H1 (cell line): ENCODE results near the gene SLC7A10. TPM values are rescaled to one million over a fixed set of nuclear protein-coding genes. Genes with fewer than 3 reads are reported as not detected.

Source experiments
- CTCF ChIA-PET: fragments of 300-600 bp; sonication (Branson Sonifier 250); formaldehyde crosslinking; loops from one replicate; lab custom pipeline; 2021; ENCODE audit not compliant: partially characterized antibody; lab: Charles Lee
- POLR2A ChIA-PET: fragments of 300-600 bp; sonication (Branson Sonifier 250); formaldehyde crosslinking; loops from one replicate; lab custom pipeline; 2021; ENCODE audit warnings: inconsistent platforms; ENCODE audit not compliant: partially characterized antibody; lab: Charles Lee
- DNase-seq, 2 experiments: peaks; one replicate each; pipeline versions ENCODE4 v3.0.0 to v3.0.0-alpha.2; 2010 to 2022; ENCODE audit warnings: low spot score in 2 of 2, low read depth in 1 of 2, mixed read lengths in 1 of 2
- FAIRE-seq: peaks from 2 replicates; lab custom pipeline; 2011; peaks lifted over from hg19 to GRCh38; lab: Jason Lieb, UNC
- H2AFZ ChIP-seq: 2 replicates; pipeline ENCODE4 v1.8.1; 2012; ENCODE audit warnings: low read length, inconsistent platforms
- H2AK5ac ChIP-seq: 2 replicates; pipeline ENCODE4 v1.6.1; 2013; ENCODE audit warnings: low read depth, low read length
- H2BK120ac ChIP-seq: replicated peaks from 2 replicates; pipeline ENCODE3; 2013; ENCODE audit warnings: low read depth, low read length, inconsistent platforms
- H2BK12ac ChIP-seq: 2 replicates; pipeline ENCODE4 v1.6.1; 2013; ENCODE audit warnings: low read depth, low read length
- H2BK15ac ChIP-seq: 2 replicates; pipeline ENCODE4 v1.6.1; 2013; ENCODE audit warnings: low read length
- H2BK20ac ChIP-seq: 2 replicates; pipeline ENCODE4 v1.6.1; 2013; ENCODE audit warnings: low read length
- H2BK5ac ChIP-seq: 2 replicates; pipeline ENCODE4 v1.6.1; 2013; ENCODE audit warnings: low read depth, low read length
- H3K14ac ChIP-seq: 2 replicates; pipeline ENCODE4 v1.6.1; 2013; ENCODE audit warnings: inconsistent platforms; ENCODE audit not compliant: insufficient read length
- H3K18ac ChIP-seq: 2 replicates; pipeline ENCODE4 v1.6.1; 2013; ENCODE audit warnings: low read length; ENCODE audit errors: extremely low read depth
- H3K23ac ChIP-seq: 2 replicates; pipeline ENCODE4 v1.6.1; 2013; ENCODE audit warnings: inconsistent platforms; ENCODE audit not compliant: insufficient read length
- H3K23me2 ChIP-seq: 2 replicates; pipeline ENCODE4 v1.6.1; 2013; ENCODE audit warnings: low read depth, low read length
- H3K27ac ChIP-seq: 2 replicates; pipeline ENCODE4 v1.6.1; 2011; ENCODE audit warnings: low read depth, low read length, inconsistent platforms
- H3K27me3 ChIP-seq, 4 experiments: replicated peaks in 1 of 4; 1 replicate in 1 of 4; 2 replicates in 3 of 4; pipeline versions ENCODE4 v1.6.1 to v1.8.1; 2011 to 2013; ENCODE audit warnings: low read length in 3 of 4, mild to moderate bottlenecking in 3 of 4, inconsistent platforms in 2 of 4, mixed read lengths in 2 of 4, moderate library complexity in 1 of 4; ENCODE audit not compliant: control insufficient read depth in 3 of 4, insufficient read depth in 3 of 4; ENCODE audit errors: extremely low read depth in 1 of 4
- H3K36me3 ChIP-seq, 4 experiments: 2 replicates each; pipeline versions ENCODE4 v1.6.1 to v1.8.1; 2011 to 2013; ENCODE audit warnings: mild to moderate bottlenecking in 4 of 4, low read length in 3 of 4, moderate library complexity in 2 of 4, control low read depth in 1 of 4, inconsistent platforms in 1 of 4; ENCODE audit not compliant: insufficient read depth in 4 of 4, control insufficient read depth in 2 of 4
- H3K4ac ChIP-seq: replicated peaks from 2 replicates; pipeline ENCODE3; 2013; ENCODE audit warnings: low read length, low read depth, mixed read lengths, inconsistent platforms; ENCODE audit not compliant: insufficient read length
- H3K4me1 ChIP-seq, 4 experiments: replicated peaks in 1 of 4; 1 replicate in 1 of 4; 2 replicates in 3 of 4; pipeline versions ENCODE4 v1.6.1 to v1.8.1; 2011 to 2013; ENCODE audit warnings: low read length in 3 of 4, inconsistent platforms in 2 of 4, mixed read lengths in 1 of 4; ENCODE audit not compliant: insufficient read depth in 4 of 4, control insufficient read depth in 3 of 4
- H3K4me2 ChIP-seq, 2 experiments: 2 replicates each; pipeline versions ENCODE4 v1.6.1 to v1.8.1; 2011 to 2013; ENCODE audit warnings: low read depth in 2 of 2, low read length in 2 of 2, control low read depth in 1 of 2, inconsistent platforms in 1 of 2, mild to moderate bottlenecking in 1 of 2; ENCODE audit not compliant: insufficient read depth in 1 of 2
- H3K4me3 ChIP-seq, 4 experiments: fragments of 200-600, 300-600 bp in 1 of 4; sonication (generic), shearing (Covaris generic), sonication (Bioruptor Twin) in 1 of 4; 2 replicates each; pipeline versions ENCODE4 v1.5.1 to v1.8.1; 2011 to 2016; ENCODE audit warnings: low read length in 4 of 4, low read depth in 3 of 4, control low read depth in 2 of 4, inconsistent platforms in 2 of 4, mild to moderate bottlenecking in 2 of 4, mixed read lengths in 1 of 4, moderate library complexity in 1 of 4; ENCODE audit not compliant: insufficient read depth in 2 of 4; ENCODE audit errors: extremely low read depth in 1 of 4
- H3K56ac ChIP-seq: replicated peaks from 2 replicates; pipeline ENCODE3; 2013; ENCODE audit warnings: low read depth, mild to moderate bottlenecking, mixed read lengths, low read length, inconsistent platforms; ENCODE audit not compliant: insufficient read length
- H3K79me1 ChIP-seq: 2 replicates; pipeline ENCODE4 v1.6.1; 2013; ENCODE audit warnings: low read depth, low read length, control low read depth
- H3K79me2 ChIP-seq, 2 experiments: 2 replicates each; pipeline versions ENCODE4 v1.6.1 to v1.8.1; 2012 to 2013; ENCODE audit warnings: low read length in 2 of 2, mild to moderate bottlenecking in 2 of 2, inconsistent platforms in 1 of 2; ENCODE audit not compliant: insufficient read depth in 2 of 2, control insufficient read depth in 1 of 2
- H3K9ac ChIP-seq, 4 experiments: replicated peaks in 1 of 4; 1 replicate in 1 of 4; 2 replicates in 3 of 4; pipeline versions ENCODE4 v1.6.1 to v1.8.1; 2011 to 2013; ENCODE audit warnings: low read depth in 3 of 4, low read length in 3 of 4, control low read depth in 2 of 4, mild to moderate bottlenecking in 2 of 4, moderate library complexity in 2 of 4, inconsistent platforms in 1 of 4; ENCODE audit errors: extremely low read depth in 1 of 4
- H3K9me3 ChIP-seq, 2 experiments: 2 replicates each; pipeline versions ENCODE4 v1.6.1 to v1.8.1; 2012 to 2013; ENCODE audit warnings: mild to moderate bottlenecking in 2 of 2, moderate library complexity in 2 of 2, control low read depth in 1 of 2, inconsistent platforms in 1 of 2, low read depth in 1 of 2, low read length in 1 of 2, mixed read lengths in 1 of 2; ENCODE audit not compliant: insufficient read depth in 2 of 2
- H4K20me1 ChIP-seq, 2 experiments: replicated peaks in 1 of 2; 2 replicates each; pipeline versions ENCODE3 to v1.8.1; 2011 to 2013; ENCODE audit warnings: inconsistent platforms in 2 of 2, low read length in 2 of 2, mild to moderate bottlenecking in 1 of 2; ENCODE audit not compliant: insufficient read depth in 2 of 2, control insufficient read depth in 1 of 2
- H4K5ac ChIP-seq: 2 replicates; pipeline ENCODE4 v1.6.1; 2013; ENCODE audit warnings: low read length, low read depth, mixed read lengths, inconsistent platforms; ENCODE audit not compliant: insufficient read length
- H4K8ac ChIP-seq: 2 replicates; pipeline ENCODE4 v1.8.0; 2013; ENCODE audit warnings: mild to moderate bottlenecking, moderate library complexity, low read length, inconsistent platforms; ENCODE audit not compliant: insufficient read depth; ENCODE audit errors: extremely low read depth
- H4K91ac ChIP-seq: replicated peaks from 2 replicates; pipeline ENCODE3; 2013; ENCODE audit warnings: low read length, mixed read lengths, inconsistent platforms; ENCODE audit not compliant: insufficient read length
- BACH1 ChIP-seq: IDR thresholded peaks from 2 replicates; pipeline ENCODE4 v1.6.1; 2012; ENCODE audit warnings: low read length, improper control_type of control experiment
- CTBP2 ChIP-seq: IDR thresholded peaks from 2 replicates; pipeline ENCODE4 v1.7.0; 2011; ENCODE audit warnings: borderline replicate concordance, mild to moderate bottlenecking, moderate library complexity, mixed read lengths, low read length; ENCODE audit not compliant: insufficient read depth, insufficient read length
- CTCF ChIP-seq, 3 experiments: IDR thresholded peaks; 1 replicate in 2 of 3; 2 replicates in 1 of 3; pipeline versions ENCODE4 v1.5.1 to v1.6.1; 2011; ENCODE audit warnings: low read length in 3 of 3, mild to moderate bottlenecking in 3 of 3, inconsistent platforms in 2 of 3, low read depth in 1 of 3, moderate library complexity in 1 of 3; ENCODE audit not compliant: insufficient read depth in 1 of 3; ENCODE audit errors: control extremely low read depth in 1 of 3
- WGBS, 2 experiments: shearing (Covaris generic) in 1 of 2; methylation state at CpG; one replicate each; pipeline versions ENCODE4 v1.1.6 to v1.1.7; 2013 to 2015; ENCODE audit warnings: low lambda C conversion rate in 2 of 2, mixed read lengths in 2 of 2, inconsistent platforms in 1 of 2, low coverage in 1 of 2, missing lambda C conversion rate in 1 of 2; ENCODE audit not compliant: insufficient replicate concordance in 2 of 2, insufficient coverage in 1 of 2, insufficient read length in 1 of 2; ENCODE audit errors: extremely low coverage in 1 of 2, missing lambda C conversion rate in 1 of 2; 5-methylcytosine and 5-hydroxymethylcytosine counted together
- polyA plus RNA-seq, 7 experiments: library from polyadenylated mRNA; depleted of rRNA in 3 of 7; stranded (reverse) in 5 of 7; unstranded in 2 of 7; fragments of >200 nt in 5 of 7; fragments of 200-250 nt in 2 of 7; gene quantifications; 1 replicate in 5 of 7; 2 replicates in 1 of 7; 4 replicates in 1 of 7; pipeline versions ENCODE4 v1.2.1 to v1.2.3, GENCODE V29; 2011 to 2013; ENCODE audit warnings: missing spikeins in 2 of 7, mixed read lengths in 2 of 7
- total RNA-seq: library from RNA; stranded (reverse); fragmentation: NEBNext Ultra II Directional; extraction: Animal tissue kit (Norgen Biotek cat#: 25700); gene quantifications from 2 replicates; pipeline ENCODE4 v1.2.1, GENCODE V29; 2021

The SLC7A10 gene
- total and polyA plus RNA-seq, 2 of the 8 experiments (the other 6 are each of a cell fraction or from before 2014, with no cell fraction given): 3.7 to 7.1 TPM

- Histone ChIP-seq H2BK15ac (no peak overlapping the region), H3K9ac (no peak overlapping the region), H2BK12ac (no peak overlapping the region), H2BK120ac (no peak overlapping the region), H3K79me2 (no peaks in the 10 kb centered on the region), H3K4me1 (no peaks in the 10 kb centered on the region; a peak in 1 of 7 replicates), H2AK5ac (no peak overlapping the region), H3K4ac (no peak overlapping the region), H3K14ac (no peak overlapping the region), H3K4me2 (no peak overlapping the region), H2AFZ (no peak overlapping the region), H3K27me3 (no peaks in the 10 kb centered on the region), H3K9me3 (no peaks in the 10 kb centered on the region), H3K4me3 (no peak overlapping the region), H4K20me1 (peaks cover 0 to 6% of the 10 kb centered on the region in 2 experiments), H2BK20ac (no peak overlapping the region), H3K27ac (no peak overlapping the region), H4K8ac (peak overlapping the region; percentile 38; the same call in 1 of the 2 replicates), H3K79me1 (no peaks in the 10 kb centered on the region), H2BK5ac (no peak overlapping the region), H4K5ac (no peak overlapping the region), H3K23me2 (peaks cover 9% of the 10 kb centered on the region), H4K91ac (no peak overlapping the region), H3K36me3 (no peaks in the 10 kb centered on the region), H3K18ac (no peak overlapping the region), H3K56ac (no peak overlapping the region), H3K23ac (no peak overlapping the region)
- ChIA-PET CTCF (interaction anchor here (0.7 to 15.1 kb wide), 21 partner anchors 9 to 274 kb away, joined by 3 to 426 read pairs (median 5); partner anchors contain the start of genes CEBPA and SLC7A10), POLR2A (interaction anchor here (1.3 to 3.0 kb wide), 2 partner anchors 66 to 137 kb away, joined by 3 to 13 read pairs; partner anchors contain the start of gene CEBPG)
- FAIRE-seq: no peak
- WGBS, 2 experiments: 86% methylated on average over 15 of the region's 16 CpGs; no CpG with 5 or more reads in 1 of the 2 experiments
- no peak for DNase-seq
- no peak for TF ChIP-seq CTBP2
- no peak for TF ChIP-seq BACH1
- TF ChIP-seq CTCF (IDR thresholded peaks at IDR 0.05; ENCODE audit: control extremely low read depth in 1 of 3, insufficient read depth in 1 of 3, low read depth in 1 of 3, low read length in 3 of 3): peak in 2 of 3 experiments; percentile 26 to 39; a peak in 2 of 4 replicates
These were observed 11.2 kb upstream of the SLC7A10 start for GRCh38 chr19:33236696-33237390.
